Skeletal muscle cell (primary cell): ENCODE data around the gene CCDC169.

Source experiments
- DNase-seq: peaks from one replicate; pipeline ENCODE4 v3.0.0-alpha.2; 2010; ENCODE audit warnings: low read depth
- H3K4me3 ChIP-seq: 2 replicates; pipeline ENCODE4 v1.5.1; 2011; ENCODE audit warnings: low read depth, mild to moderate bottlenecking, control low read depth, low read length, moderate library complexity

CCDC169 gene

DNA sequence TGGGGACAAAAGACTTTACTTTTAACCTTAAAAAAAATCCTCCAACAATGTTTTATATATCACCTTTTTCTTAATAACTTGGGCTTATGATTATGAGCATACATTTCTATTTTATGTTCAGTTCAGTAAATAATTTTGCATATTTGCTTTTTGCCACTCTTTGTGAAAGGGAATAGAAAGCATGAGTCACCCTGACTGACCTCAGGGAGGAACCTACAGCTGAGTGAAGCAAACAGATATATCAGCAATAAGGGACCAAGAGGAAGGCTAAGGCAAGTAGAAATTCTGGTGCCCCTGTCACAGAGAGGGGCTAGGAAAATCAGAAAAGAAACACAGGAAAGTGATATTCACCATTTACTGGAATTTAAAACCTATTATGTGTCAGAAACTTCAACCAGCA is 46.1 kb downstream of the CCDC169 start:
- DNase-seq: no peak
- no peak overlapping the region for H3K4me3 ChIP-seq

DNA sequence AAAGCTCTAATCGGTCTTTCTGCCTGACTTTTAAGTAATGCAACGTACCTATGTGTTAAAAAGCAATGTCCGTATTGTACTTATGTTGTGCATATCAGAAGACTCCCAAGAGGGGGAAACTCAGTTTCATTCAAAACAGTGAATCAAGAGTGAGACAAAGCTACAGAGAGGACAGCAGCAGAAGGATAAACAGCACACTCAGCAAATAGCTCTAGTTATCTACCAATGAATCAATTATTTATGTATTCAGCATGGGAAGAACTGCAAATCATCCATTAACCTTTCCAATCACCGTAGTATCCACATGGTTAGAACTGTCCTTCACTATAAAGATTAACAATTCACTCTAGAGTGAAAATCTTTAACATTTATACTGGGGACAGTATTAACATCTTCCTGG is 46.6 kb downstream of the CCDC169 start:
- DNase-seq: no peak
- H3K4me3 ChIP-seq: no peak overlapping the region

DNA sequence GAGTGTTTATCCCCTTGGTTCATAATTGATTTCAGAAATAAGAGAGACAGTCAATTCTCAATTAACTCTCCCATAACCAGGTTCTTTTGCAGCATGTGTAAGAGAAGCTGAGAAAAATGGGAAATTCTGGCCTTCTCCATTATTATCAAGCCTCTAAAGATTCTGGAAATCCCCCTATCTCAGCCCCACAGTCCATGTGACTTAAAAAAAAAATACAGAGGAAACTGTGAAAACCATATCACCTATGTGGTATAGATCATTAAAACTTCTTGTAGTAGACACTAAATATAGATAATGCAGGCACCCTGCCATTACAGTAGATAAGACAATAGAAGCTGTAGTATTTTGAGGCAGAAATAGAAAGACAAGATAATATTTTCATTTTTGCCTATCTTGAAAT is 48.9 kb downstream of the CCDC169 start:
- no peak for DNase-seq
- no peak overlapping the region for H3K4me3 ChIP-seq

DNA sequence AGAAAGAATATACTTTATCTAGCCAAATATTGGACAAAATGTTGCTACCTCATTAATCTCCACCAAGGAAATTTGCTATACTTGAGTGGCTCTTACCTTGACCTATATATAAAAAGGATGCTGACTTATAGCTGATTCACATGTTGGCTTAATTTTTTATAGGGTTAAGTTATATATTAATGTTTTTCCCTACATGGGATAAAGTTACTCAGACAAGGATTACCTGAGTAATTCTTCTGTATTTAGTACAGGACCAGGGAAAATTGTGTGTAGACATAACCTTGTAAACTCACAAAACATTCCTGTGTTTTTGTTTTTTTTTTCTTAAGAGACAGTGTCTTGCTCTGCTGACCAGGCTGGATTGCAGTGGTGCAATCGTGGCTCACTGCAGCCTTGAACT is 52.6 kb downstream of the CCDC169 start:
- no peak overlapping the region for H3K4me3 ChIP-seq
- no peak for DNase-seq

DNA sequence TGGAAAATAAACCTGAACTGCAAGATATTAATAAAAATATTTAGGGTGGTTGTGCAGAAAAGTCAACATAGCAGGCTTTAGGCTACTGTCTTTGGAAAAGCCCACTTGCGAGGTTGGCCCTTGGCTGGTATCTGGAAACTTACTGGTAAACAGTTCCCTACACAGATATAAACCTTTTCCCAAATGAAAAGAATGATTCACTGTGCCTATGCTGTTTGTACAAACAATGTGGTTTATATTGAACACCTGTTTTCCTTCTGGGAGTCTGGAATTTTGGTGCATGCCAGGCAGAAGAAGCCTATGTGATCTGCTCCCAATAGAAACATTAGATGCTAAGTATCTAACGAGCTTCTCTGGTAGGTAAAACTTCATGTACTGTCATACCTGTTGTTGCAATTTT is 53.5 kb downstream of the CCDC169 start:
- no peak overlapping the region for H3K4me3 ChIP-seq
- no peak for DNase-seq

DNA sequence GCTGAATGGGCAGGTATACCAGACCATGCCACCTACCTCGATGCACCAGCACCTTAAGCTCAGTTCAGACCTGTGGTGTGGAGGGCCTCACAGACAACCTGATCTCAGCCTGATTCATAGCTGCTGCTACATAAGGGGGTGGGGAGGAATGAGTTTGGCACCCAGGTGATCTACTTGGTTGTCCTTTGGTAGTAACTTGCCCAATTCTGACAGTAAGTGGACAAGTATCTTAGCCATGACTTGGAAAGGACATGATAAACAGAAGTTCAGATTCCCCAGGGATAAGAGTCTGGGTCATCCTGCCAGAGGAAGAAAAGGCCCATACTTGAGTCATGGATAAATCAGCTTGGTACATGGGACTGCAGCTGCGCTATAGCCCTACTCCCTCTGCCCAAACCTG is 54.9 kb downstream of the CCDC169 start:
- no peak overlapping the region for H3K4me3 ChIP-seq
- DNase-seq: no peak

DNA sequence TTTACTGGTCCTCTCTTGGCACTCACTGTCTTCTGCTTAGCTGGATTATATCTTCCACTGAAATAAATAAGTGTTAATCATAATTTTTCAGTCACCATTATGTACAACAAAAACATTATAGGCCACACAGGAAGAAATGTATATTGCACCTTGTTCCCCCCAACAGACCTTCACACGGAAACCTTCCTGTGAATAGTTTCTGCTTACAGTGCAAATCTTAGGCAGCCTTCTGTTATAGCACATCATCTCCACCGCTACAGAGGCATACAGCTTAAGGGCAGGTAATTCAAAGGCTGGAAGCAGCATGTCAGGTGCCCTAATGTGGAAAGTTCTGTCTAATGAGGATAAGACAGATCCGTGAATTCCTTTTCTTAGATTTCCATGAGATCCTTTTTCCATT is 66.4 kb downstream of the CCDC169 start:
- DNase-seq: no peak
- no peak overlapping the region for H3K4me3 ChIP-seq

DNA sequence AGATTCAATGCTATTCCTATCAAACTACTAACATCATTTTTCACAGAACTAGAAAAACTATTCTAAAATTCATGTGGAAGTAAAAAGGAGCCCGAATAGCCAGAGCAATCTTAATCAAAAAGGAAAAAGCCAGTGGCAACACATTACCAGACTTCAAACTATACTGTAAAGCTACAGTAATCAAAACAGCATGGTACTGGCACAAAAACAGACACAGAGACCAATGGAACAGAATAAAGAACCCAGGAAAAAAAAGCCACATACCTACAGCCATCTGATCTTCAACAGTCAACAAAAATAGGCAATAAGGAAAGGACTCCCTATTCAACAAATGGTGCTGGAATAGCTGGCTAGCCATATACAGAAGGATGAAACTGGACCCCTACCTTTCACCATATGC is 72.9 kb downstream of the CCDC169 start:
- H3K4me3 ChIP-seq: no peak overlapping the region
- DNase-seq: no peak

DNA sequence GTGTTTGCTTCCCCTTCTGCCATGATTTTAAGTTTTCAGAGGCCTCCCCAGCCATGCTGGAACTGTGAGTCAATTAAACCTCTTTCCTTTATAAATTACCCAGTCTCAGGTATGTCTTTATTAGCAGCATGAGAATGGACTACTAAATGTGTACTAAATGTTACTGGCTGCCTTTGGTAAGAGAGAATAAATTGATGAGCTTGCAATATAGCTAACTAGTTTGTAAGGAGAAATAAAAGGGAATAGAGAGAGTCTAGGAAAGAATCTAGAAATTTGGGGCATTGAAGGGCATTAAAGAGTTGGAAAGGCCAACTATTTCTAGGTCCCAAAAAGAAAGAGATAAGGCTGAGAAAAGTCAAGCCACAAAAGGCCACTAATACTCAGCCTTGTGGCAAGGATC is 77.7 kb downstream of the CCDC169 start:
- no peak overlapping the region for H3K4me3 ChIP-seq
- DNase-seq: no peak

DNA sequence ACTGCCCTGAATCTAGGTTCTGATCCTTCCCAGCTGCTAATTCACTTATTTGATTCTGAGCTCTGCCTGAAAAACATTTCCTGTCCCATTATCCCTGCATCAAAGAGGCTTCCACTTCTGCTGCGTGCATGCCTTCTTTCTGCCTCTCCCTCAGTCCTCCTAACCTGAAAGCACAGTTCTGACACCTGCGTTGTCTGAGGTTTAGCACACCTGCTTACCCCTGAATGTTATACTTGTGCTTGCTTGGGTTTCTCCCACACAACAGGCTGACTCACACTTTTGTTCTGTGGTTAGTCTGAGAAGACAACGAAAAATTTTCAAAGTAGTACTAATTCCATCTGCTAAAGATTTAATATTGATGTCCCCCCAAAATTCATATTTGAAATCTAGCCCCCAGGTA is 80.2 kb downstream of the CCDC169 start:
- no peak for DNase-seq
- H3K4me3 ChIP-seq: no peak overlapping the region

DNA sequence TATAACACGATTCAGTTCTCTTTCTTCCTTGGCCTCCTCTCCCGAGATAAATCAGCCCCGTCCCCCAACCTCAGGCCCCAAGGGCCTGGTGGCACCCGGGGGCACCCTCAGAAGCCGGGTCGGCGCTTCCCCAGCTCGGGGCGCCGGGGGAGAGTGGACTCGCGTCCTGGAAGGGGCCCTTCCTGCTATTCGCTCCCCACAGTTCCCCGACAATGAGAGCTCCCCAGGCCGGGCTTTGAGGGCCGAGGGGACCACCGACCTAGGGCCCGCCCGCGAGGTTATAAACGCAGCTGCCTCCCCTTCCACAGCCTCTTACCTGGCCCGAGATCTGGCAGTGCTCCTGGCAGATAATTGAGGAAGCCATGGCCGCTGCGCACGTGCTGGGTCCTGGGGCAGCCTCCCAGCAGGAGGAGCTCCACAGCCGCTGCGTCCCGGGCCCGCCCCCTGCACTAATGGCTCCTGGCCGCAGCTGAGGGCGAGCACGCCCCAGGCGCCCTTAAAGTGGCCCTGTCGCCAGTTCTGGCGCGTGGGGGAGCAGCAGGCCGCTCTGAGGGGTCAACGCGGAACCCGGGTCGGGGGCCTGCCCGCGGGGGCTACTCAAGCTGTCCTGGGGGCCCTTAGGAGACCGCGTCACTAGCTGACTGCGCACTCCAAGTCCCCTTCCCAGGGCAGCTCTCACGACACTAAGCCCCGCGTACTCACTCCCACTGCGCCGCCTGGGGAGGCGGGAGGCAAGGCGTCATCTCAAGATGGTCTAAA is 83.3 kb downstream of the CCDC169 start, which contains the start of gene SOHLH2:
Gene SOHLH2, minus strand, starts transcription at position 394 of the 759 bp plus-strand sequence. Its CDS starts 30 bp downstream, at position 364.
- no peak within 1 kb of the TSS for H3K4me3 ChIP-seq
- DNase-seq: no peak

DNA sequence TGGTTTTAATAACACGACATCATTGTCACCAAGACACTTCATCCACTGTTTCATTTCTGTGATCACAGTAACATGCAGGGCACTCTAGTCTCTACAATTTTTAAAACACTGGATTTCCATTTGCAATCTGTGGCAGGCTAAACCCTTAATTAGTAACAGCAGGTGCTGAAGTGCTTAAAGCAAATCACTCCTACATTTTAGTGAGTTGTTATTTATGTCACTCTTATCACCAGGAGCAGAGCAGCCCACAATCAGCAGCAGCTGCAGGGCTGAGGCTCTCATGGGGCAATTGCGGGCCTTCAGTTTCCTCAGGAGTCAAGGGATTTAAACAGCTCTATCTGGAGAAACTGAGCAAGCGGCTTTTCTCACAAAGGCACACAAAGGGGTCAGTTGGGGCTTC is 84.8 kb downstream of the CCDC169 start:
- H3K4me3 ChIP-seq: no peak overlapping the region
- DNase-seq: no peak

DNA sequence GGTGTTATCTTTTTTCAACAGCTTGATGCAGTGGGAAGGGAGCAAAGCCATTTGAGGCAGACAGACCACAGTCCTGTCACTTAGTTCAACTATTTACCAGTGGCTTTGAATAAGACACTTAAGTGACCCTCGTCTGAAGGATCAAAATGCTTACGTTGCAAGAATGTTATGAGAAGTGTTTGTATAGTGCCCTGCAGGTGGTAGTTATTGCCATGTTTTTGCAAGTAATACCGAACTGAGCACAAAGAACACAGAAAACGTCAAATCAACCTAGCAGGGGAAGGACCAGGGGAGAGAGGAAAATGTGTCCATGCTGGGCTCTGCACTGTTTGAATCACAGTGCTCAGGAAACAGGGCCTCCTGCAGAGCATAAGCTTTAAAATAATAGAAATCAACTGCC is 86.0 kb downstream of the CCDC169 start:
- DNase-seq: no peak
- H3K4me3 ChIP-seq: no peak overlapping the region

DNA sequence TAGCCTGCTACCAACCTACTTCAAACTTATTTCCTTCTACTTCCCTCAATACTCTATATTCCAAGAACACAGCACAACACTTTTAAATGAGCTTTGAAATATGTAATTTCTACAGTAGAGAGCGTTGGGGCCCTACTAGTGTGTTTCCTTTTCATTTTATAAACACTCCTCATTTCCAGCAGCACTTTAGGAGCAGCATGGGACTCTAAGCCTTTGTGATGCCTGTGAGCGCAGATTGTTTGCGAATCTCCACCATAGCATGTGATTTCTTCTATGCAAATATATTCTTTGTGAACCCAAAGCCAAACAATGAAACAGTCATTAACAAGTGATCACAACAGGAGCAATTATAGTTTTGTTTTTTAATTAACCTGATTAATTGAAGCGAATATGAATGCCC is 86.9 kb downstream of the CCDC169 start:
- H3K4me3 ChIP-seq: no peak overlapping the region
- DNase-seq: no peak

DNA sequence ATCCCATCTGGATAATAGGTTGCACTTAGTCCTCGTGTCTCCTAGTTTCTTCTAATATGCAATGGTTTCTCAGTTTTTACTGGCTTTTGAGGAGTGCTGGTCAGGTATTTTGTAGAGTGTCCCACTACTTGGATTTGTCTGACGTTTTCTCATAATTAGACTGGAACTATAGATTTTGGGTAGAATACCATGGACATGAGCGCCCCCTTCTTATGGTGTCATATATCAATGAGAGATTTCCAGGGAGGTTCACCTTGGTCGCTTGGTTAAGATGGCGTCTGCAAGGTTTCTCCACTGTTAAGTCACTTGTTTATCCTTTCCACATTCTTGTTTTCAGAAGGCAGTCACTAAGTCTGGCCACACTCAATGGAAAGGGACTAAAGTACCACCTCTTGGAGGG is 89.9 kb downstream of the CCDC169 start:
- no peak for DNase-seq
- H3K4me3 ChIP-seq: no peak overlapping the region

DNA sequence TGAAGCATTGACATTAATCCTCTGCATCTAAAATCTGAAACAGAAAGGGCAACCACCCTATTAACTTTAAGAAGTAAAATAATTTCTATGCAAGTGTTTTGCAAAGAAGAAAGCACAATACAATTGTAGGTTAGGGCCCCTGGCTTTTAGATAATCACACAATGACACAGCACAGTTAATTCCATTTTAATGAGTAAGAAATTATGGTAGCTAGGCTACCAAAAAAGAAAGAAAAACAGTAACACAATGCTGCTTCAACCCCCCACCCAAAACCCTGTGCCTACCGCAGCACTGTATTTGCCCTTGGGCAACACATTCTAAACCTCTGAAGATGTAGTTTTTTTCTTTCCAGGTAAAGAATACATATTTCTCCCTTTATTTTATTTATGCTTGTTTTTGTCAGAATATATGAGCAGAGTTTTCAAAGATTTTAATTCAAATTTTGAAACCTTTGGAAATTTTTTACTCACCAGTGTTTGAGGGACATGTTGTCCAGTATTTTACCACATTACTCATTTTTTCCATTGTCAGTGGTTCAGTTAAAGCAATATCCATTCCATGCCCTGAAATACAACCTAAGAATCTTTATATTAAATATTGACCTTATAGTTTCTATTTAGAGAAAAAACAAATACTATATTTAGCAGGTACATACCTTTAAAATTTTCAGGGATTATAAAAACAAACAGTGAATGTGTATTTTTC is 104.3 kb downstream of the CCDC169 start:
- DNase-seq: no peak

DNA sequence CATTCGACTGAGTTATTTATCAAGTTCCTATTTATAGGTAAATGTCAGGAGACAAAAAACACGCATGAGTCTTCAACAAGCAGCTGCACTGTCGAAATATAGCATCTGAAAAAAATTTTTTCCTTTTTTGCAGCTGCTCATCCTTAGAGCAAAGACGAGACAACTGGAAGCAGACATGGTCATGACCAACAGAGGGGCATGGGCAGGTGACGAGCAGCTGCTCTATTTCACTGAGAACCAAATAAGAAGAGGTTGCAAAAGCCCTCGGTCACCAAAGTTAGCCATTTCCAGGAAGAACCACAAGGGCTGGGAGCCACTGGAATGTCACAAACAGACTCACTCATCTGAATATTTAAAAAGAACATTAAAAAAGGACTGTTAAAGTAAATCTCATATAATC is 105.4 kb downstream of the CCDC169 start:
- H3K4me3 ChIP-seq: no peak overlapping the region
- peak; percentile 56 for DNase-seq

More for the DNA sequence above, 104.3 kb downstream of the CCDC169 start:
- no peak overlapping the region for H3K4me3 ChIP-seq

DNA sequence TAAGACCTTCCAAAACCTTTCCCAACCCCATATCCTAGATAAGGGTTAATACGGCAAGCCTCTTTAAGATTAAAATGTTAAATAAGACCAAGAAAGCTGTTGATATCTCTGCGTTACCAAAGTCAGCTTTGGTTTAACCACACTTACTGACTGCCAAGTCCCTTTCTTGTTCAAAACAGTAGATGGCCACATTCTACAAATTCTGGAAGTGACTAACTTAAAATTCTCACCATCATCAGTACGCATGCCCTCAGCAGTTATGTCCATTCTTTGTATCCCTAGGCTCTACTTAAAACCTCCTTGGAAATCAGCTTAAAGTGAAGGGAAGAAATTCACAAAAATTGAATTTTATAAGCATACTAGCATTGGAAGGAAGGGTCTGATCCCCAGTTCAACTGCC is 106.8 kb downstream of the CCDC169 start:
- DNase-seq: no peak
- H3K4me3 ChIP-seq: no peak overlapping the region

DNA sequence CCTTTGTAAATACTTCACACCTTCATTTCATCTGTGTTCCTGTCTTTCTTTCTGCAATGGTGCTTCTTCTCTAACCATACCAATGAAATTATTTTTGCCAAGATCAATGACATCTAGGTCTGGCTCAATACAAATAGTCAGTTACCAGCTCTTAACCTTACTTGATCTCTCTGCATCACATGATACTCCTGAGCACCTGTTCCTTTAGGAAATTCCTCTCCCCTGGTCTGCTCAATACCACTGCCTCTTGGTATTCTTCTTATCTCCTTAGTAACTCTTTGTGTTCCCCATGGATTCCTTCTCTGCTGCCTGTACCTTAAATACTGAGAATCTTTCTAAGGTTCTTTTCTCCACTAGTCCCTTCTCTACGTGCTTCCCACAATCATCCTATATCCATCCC is 109.2 kb downstream of the CCDC169 start:
- H3K4me3 ChIP-seq: no peak overlapping the region
- no peak for DNase-seq

DNA sequence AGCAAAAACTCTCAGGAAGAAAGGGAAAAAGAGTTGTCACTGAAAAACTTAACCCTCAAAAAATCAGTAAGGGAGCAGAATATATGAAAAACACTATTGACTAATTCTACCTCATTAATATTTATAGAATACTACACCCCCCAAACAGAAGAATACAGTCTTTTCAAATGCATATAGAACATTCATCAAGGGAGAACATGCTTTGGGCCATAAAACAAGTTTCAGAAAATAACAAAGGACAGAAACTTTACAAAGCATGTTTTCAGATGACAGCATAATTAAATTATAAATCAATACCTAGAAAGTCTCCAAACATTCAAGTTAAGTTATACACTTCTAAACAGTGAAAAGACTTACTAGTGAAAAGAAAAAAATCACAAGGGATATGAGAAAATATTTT is 113.7 kb downstream of the CCDC169 start:
- no peak overlapping the region for H3K4me3 ChIP-seq
- DNase-seq: no peak
